Right hindlimb (tissue), 1 donor: ENCODE measurements around the gene TRA2B.
A peak's percentile ranks its signal among the peaks of the same experiment; 100 is the strongest.

Experiments
- DNase-seq: peaks from one replicate; pipeline ENCODE4 v3.0.0-alpha.2; 2018

TRA2B gene

GRCh38 chr3:185937689-185938374 lies at the start of gene TRA2B:
Gene TRA2B (minus strand): TSS chr3:185938014. CDS start chr3:185937860, 154 bp downstream.
- DNase-seq = peak; percentile 99

GRCh38 chr3:185986198-185986777 lies 48.5 kb upstream of the TRA2B start:
- DNase-seq = no peak

GRCh38 chr3:185984203-185984602 lies 46.4 kb upstream of the TRA2B start:
- no peak for DNase-seq

GRCh38 chr3:185983495-185984141 lies 45.8 kb upstream of the TRA2B start:
- peak; percentile 73 for DNase-seq

- no peak for DNase-seq
Observed at GRCh38 chr3:185982632-185983031, 44.8 kb upstream of the TRA2B start.

GRCh38 chr3:185981621-185982020 lies 43.8 kb upstream of the TRA2B start:
- no peak for DNase-seq

- no peak for DNase-seq
Observed at GRCh38 chr3:185979721-185980121, 41.9 kb upstream of the TRA2B start.

- DNase-seq = no peak
Observed at GRCh38 chr3:185978516-185978915, 40.7 kb upstream of the TRA2B start.

- DNase-seq = no peak
Observed at GRCh38 chr3:185977679-185978040, 39.8 kb upstream of the TRA2B start.

- DNase-seq = peak; percentile 60
Observed at GRCh38 chr3:185976977-185977678, 39.3 kb upstream of the TRA2B start.

- DNase-seq = no peak
Observed at GRCh38 chr3:185976100-185976499, 38.3 kb upstream of the TRA2B start.

GRCh38 chr3:185971579-185971978 lies 33.8 kb upstream of the TRA2B start:
- no peak for DNase-seq

GRCh38 chr3:185968168-185968567 lies 30.4 kb upstream of the TRA2B start:
- DNase-seq = no peak

GRCh38 chr3:185966655-185967054 lies 28.8 kb upstream of the TRA2B start:
- DNase-seq = no peak

- DNase-seq = no peak
Observed at GRCh38 chr3:185965496-185965895, 27.7 kb upstream of the TRA2B start.

GRCh38 chr3:185961675-185962232 lies 23.9 kb upstream of the TRA2B start:
- no peak for DNase-seq

GRCh38 chr3:185960522-185961288 lies 22.9 kb upstream of the TRA2B start:
- DNase-seq = no peak

- DNase-seq = no peak
Observed at GRCh38 chr3:185959609-185960521, 22.1 kb upstream of the TRA2B start.

- DNase-seq = no peak
Observed at GRCh38 chr3:185958626-185959025, 20.8 kb upstream of the TRA2B start.

- no peak for DNase-seq
Observed at GRCh38 chr3:185956244-185956643, 18.4 kb upstream of the TRA2B start.

- no peak for DNase-seq
Observed at GRCh38 chr3:185954366-185954723, 16.5 kb upstream of the TRA2B start.

- DNase-seq = no peak
Observed at GRCh38 chr3:185950728-185951127, 12.9 kb upstream of the TRA2B start.
